HepG2 (cell line): ENCODE data around the gene ATP11C. TPM values are rescaled to one million over a fixed set of nuclear protein-coding genes. Genes with fewer than 3 reads are reported as not detected.

ENCODE experiments used
- ATAC-seq: fragments of 200-7000 bp; cut with Tn5 transposase; 3 replicates; pipeline ENCODE4 v1.9.1; 2020; ENCODE audit warnings: mild to moderate bottlenecking, moderate library complexity
- Bru-seq: library from RNA; stranded (reverse); fragments of 400-500 nt; gene quantifications from one replicate; lab custom pipeline; 2021; lab: Mats Ljungman, UMichigan
- BruChase-seq, 2 experiments: library from RNA; stranded (reverse); fragments of 400-500 nt; gene quantifications; one replicate each; lab custom pipeline; 2021; lab: Mats Ljungman, UMichigan
- BruUV-seq: library from RNA; stranded (reverse); fragments of 400-500 nt; replicated peaks from 2 replicates; lab custom pipeline; 2021; lab: Mats Ljungman, UMichigan
- CTCF ChIA-PET: fragments of 300-600 bp; formaldehyde crosslinking; extraction: SDS; loops from one replicate; lab custom pipeline; 2021; ENCODE audit warnings: low total read pairs, inconsistent platforms, low intra/inter-chr PET ratio; lab: Yijun Ruan, JAX
- POLR2A ChIA-PET: fragments of 350-600 bp; sonication (Branson Sonifier 250); formaldehyde crosslinking; loops from one replicate; lab custom pipeline; 2020; ENCODE audit warnings: antibody characterized with exemption, inconsistent platforms; lab: Yijun Ruan, JAX
- DNase-seq: peaks from one replicate; pipeline ENCODE4 v3.0.0-alpha.2; 2015; ENCODE audit warnings: low spot score
- FAIRE-seq: peaks from 3 replicates; lab custom pipeline; 2011; peaks lifted over from hg19 to GRCh38; lab: Jason Lieb, UNC
- H2AFZ ChIP-seq: one replicate; pipeline ENCODE4 v1.6.1; 2011; ENCODE audit warnings: low read length, inconsistent platforms
- H3K27ac ChIP-seq: fragments of 300-600 bp; 3 replicates; pipeline ENCODE4 v1.8.0; 2011; ENCODE audit warnings: mixed run types, mild to moderate bottlenecking, mixed read lengths, low read length, inconsistent platforms; ENCODE audit not compliant: insufficient read depth; ENCODE audit errors: extremely low read length
- H3K27me3 ChIP-seq, 2 experiments: fragments of 200-600 bp in 1 of 2; 2 replicates in 1 of 2; 3 replicates in 1 of 2; pipeline versions ENCODE4 v1.6.0 to v1.8.0; 2011; ENCODE audit warnings: low read length in 2 of 2, mild to moderate bottlenecking in 2 of 2, moderate library complexity in 2 of 2, inconsistent platforms in 1 of 2; ENCODE audit not compliant: insufficient read depth in 2 of 2, control insufficient read depth in 1 of 2
- H3K36me3 ChIP-seq, 2 experiments: fragments of 200-600 bp in 1 of 2; replicated peaks in 1 of 2; 2 replicates in 1 of 2; 3 replicates in 1 of 2; pipeline versions ENCODE4 v1.5.1 to v1.8.0; 2011; ENCODE audit warnings: low read length in 2 of 2, inconsistent platforms in 1 of 2; ENCODE audit not compliant: insufficient read depth in 2 of 2, control insufficient read depth in 1 of 2
- H3K4me1 ChIP-seq: 2 replicates; pipeline ENCODE4 v1.5.1; 2012; ENCODE audit warnings: low read length, inconsistent platforms; ENCODE audit not compliant: insufficient read depth
- H3K4me2 ChIP-seq: 2 replicates; pipeline ENCODE4 v1.6.0; 2011; ENCODE audit warnings: low read depth, low read length, inconsistent platforms
- H3K4me3 ChIP-seq, 3 experiments: fragments of 200-600 bp in 1 of 3; sonication (generic), shearing (Covaris generic) in 1 of 3; replicated peaks in 1 of 3; 2 replicates each; pipeline ENCODE4 v1.5.1; 2011 to 2016; ENCODE audit warnings: low read length in 3 of 3, inconsistent platforms in 2 of 3, low read depth in 2 of 3, mild to moderate bottlenecking in 2 of 3, control low read depth in 1 of 3, mixed read lengths in 1 of 3; ENCODE audit not compliant: insufficient read depth in 1 of 3
- H3K79me2 ChIP-seq: one replicate; pipeline ENCODE4 v1.6.1; 2011; ENCODE audit warnings: low read length, inconsistent platforms; ENCODE audit not compliant: insufficient read depth
- H3K9ac ChIP-seq: 2 replicates; pipeline ENCODE4 v1.6.0; 2011; ENCODE audit warnings: mild to moderate bottlenecking, low read depth, low read length, inconsistent platforms; ENCODE audit not compliant: insufficient read depth
- H3K9me3 ChIP-seq: 2 replicates; pipeline ENCODE4 v1.5.1; 2012; ENCODE audit warnings: mild to moderate bottlenecking, low read length
- H4K20me1 ChIP-seq: 2 replicates; pipeline ENCODE4 v1.6.0; 2011; ENCODE audit warnings: inconsistent platforms, mild to moderate bottlenecking, low read length, moderate library complexity; ENCODE audit not compliant: insufficient read depth
- ARID4A ChIP-seq: sonication (generic); formaldehyde crosslinking; IDR thresholded peaks from 2 replicates; pipeline ENCODE4 v1.5.0; 2020; ENCODE audit warnings: mild to moderate bottlenecking, missing genetic modification reagents, borderline replicate concordance
- FIP1L1 ChIP-seq: fragments of 200-400 bp; formaldehyde crosslinking; IDR thresholded peaks from 2 replicates; pipeline ENCODE4 v1.6.1; 2018; ENCODE audit warnings: low read depth, mild to moderate bottlenecking, low read length, moderate library complexity, borderline replicate concordance; ENCODE audit not compliant: insufficient read depth
- GABPB1 ChIP-seq: IDR thresholded peaks from 2 replicates; pipeline ENCODE4 v1.6.1; 2016; ENCODE audit warnings: mild to moderate bottlenecking, missing genetic modification reagents, moderate library complexity, missing compliant biosample characterization
- IRF2 ChIP-seq: IDR thresholded peaks from 2 replicates; pipeline ENCODE4 v1.6.1; 2018; ENCODE audit warnings: missing genetic modification reagents, missing compliant biosample characterization
- NR2C2 ChIP-seq: sonication (generic); formaldehyde crosslinking; IDR thresholded peaks from 2 replicates; pipeline ENCODE4 v1.4.0; 2020; ENCODE audit warnings: missing genetic modification reagents, mild to moderate bottlenecking, moderate library complexity, borderline replicate concordance
- PHF8 ChIP-seq: sonication (generic); formaldehyde crosslinking; IDR thresholded peaks from 2 replicates; pipeline ENCODE4 v1.5.0; 2020; ENCODE audit warnings: missing genetic modification reagents
- POLR2G ChIP-seq: fragments of 200-400 bp; formaldehyde crosslinking; IDR thresholded peaks from 2 replicates; pipeline ENCODE4 v1.6.1; 2018; ENCODE audit warnings: mild to moderate bottlenecking, low read depth, low read length, moderate library complexity
- ZFY ChIP-seq: sonication (generic); formaldehyde crosslinking; IDR thresholded peaks from 2 replicates; pipeline ENCODE4 v1.4.0; 2020; ENCODE audit warnings: missing genetic modification reagents
- WGBS: methylation state at CpG from one replicate; pipeline ENCODE4 v1.1.6; 2017; ENCODE audit warnings: low lambda C conversion rate; 5-methylcytosine and 5-hydroxymethylcytosine counted together
- in situ Hi-C: cut with HindIII; loops from 2 replicates; pipeline ENCODE4 v1.10.0; 2017; ENCODE audit warnings: low pct_unique_long_range_greater_than_20kb; ENCODE audit not compliant: extremely low pct_ligation_motif_present
- intact Hi-C: fragments of 100-400 bp; cut with micrococcal nuclease; formaldehyde crosslinking; loops from one replicate; pipeline ENCODE4 v1.10.0; 2022; ENCODE audit not compliant: unreplicated experiment
- long read RNA-seq, 2 experiments: library from RNA in 1 of 2; library from polyadenylated mRNA in 1 of 2; stranded (forward) in 1 of 2; unstranded in 1 of 2; transcript quantifications; one replicate each; pipeline ENCODE4 v2.0.0, GENCODE V29; 2019 to 2022
- polyA minus RNA-seq, 3 experiments: library from RNA; depleted of rRNA, polyadenylated mRNA; stranded (reverse); fragments of >200 nt; gene quantifications; 2 replicates each; pipeline ENCODE4 v1.2.3, GENCODE V29; 2011; ENCODE audit warnings: low replicate concordance in 1 of 3
- polyA plus RNA-seq, 8 experiments: library from polyadenylated mRNA; depleted of rRNA in 3 of 8; stranded (reverse) in 7 of 8; unstranded in 1 of 8; fragments of >200 nt; fragmentation: Illumina TruSeq in 4 of 8; extraction: Trizol in 4 of 8; gene quantifications; 2 replicates each; pipeline versions ENCODE4 v1.2.1 to v1.2.3, GENCODE V29; 2011 to 2016; ENCODE audit warnings: low read depth in 4 of 8, missing spikeins in 1 of 8, mixed read lengths in 1 of 8; ENCODE audit not compliant: insufficient read depth in 1 of 8
- total RNA-seq, 5 experiments: library from RNA; depleted of rRNA; stranded (reverse); fragments of >200 nt; fragmentation: Illumina TruSeq; extraction: Trizol; gene quantifications; 2 replicates each; pipeline ENCODE4 v1.2.3, GENCODE V29; 2016; ENCODE audit warnings: low read depth in 1 of 5

Gene ATP11C
- total RNA-seq (2016; rRNA removed; fragmentation: Illumina TruSeq; extraction: Trizol) (16.0 and 16.9 TPM in 2 replicates), polyA plus RNA-seq (2011; rRNA removed) (8.3 and 8.5 TPM in 2 replicates), polyA minus RNA-seq (2011; rRNA and poly(A)+ RNA removed; ENCODE audit: low replicate concordance) (7.6 and 13.7 TPM in 2 replicates), Bru-seq, nascent RNA (percentile 66 among the genes with signal in this experiment), BruChase-seq, experiment 1, labeled RNA remaining after a 6-hour chase (percentile 61 among the genes with signal in this experiment), BruChase-seq, experiment 2, labeled RNA remaining after a 2-hour chase (percentile 66 among the genes with signal in this experiment)
- total RNA-seq (2016; cell fraction: cytosol; rRNA removed; fragmentation: Illumina TruSeq; extraction: Trizol; ENCODE audit: low read depth) = 4.8 and 5.5 TPM in 2 replicates
- 15.8 and 17.4 TPM in 2 replicates for total RNA-seq (2016; cell fraction: insoluble cytoplasmic fraction; rRNA removed; fragmentation: Illumina TruSeq; extraction: Trizol)
- total RNA-seq (2016; cell fraction: membrane; rRNA removed; fragmentation: Illumina TruSeq; extraction: Trizol) = 7.3 and 7.8 TPM in 2 replicates
- total RNA-seq (2016; cell fraction: nucleus; rRNA removed; fragmentation: Illumina TruSeq; extraction: Trizol) = 28.6 and 28.9 TPM in 2 replicates
- polyA plus RNA-seq (2011; cell fraction: cytosol; rRNA removed) = 3.1 and 5.3 TPM in 2 replicates
- polyA plus RNA-seq (2011; cell fraction: nucleus; rRNA removed) = 6.6 and 7.9 TPM in 2 replicates
- polyA plus RNA-seq (2012) = 10.5 and 13.0 TPM in 2 replicates
- polyA plus RNA-seq (2016; cell fraction: cytosol; fragmentation: Illumina TruSeq; extraction: Trizol; ENCODE audit: low read depth) = 1.1 and 1.2 TPM in 2 replicates
- polyA plus RNA-seq (2016; cell fraction: insoluble cytoplasmic fraction; fragmentation: Illumina TruSeq; extraction: Trizol; ENCODE audit: low read depth) = 12.5 and 14.1 TPM in 2 replicates
- polyA plus RNA-seq (2016; cell fraction: membrane; fragmentation: Illumina TruSeq; extraction: Trizol; ENCODE audit: low read depth) = 2.6 and 2.8 TPM in 2 replicates
- 27.2 and 27.4 TPM in 2 replicates for polyA plus RNA-seq (2016; cell fraction: nucleus; fragmentation: Illumina TruSeq; extraction: Trizol; ENCODE audit: insufficient read depth, low read depth)
- 13.0 and 15.3 TPM in 2 replicates for polyA minus RNA-seq (2011; cell fraction: cytosol; rRNA and poly(A)+ RNA removed)
- 34.8 and 37.4 TPM in 2 replicates for polyA minus RNA-seq (2011; cell fraction: nucleus; rRNA and poly(A)+ RNA removed)
- long read RNA-seq, experiment 1, partial matches to known transcripts = 5 of 8 reads
- long read RNA-seq, experiment 1, other reads (novel, unspliced or antisense) = 3 of 8 reads
- long read RNA-seq, experiment 2, partial matches to known transcripts = 2 of 9 reads
- long read RNA-seq, experiment 2, other reads (novel, unspliced or antisense) = 7 of 9 reads

GRCh38 chrX:139932901-139933796, at the start of gene ATP11C:
Gene ATP11C (minus strand): TSS chrX:139933053. CDS start chrX:139932042, 1,011 bp downstream.
- H4K20me1 ChIP-seq = no peaks in the 10 kb centered on the region
- H3K9me3 ChIP-seq = no peaks in the 10 kb centered on the region
- CTCF ChIA-PET = no interaction called here
- peak; percentile 84 for ATAC-seq
- TSS peak; percentile 88 for BruUV-seq
- no peak within 1 kb of the TSS for H2AFZ ChIP-seq
- WGBS = under 1% methylated on average over 25 of the region's 52 CpGs
- DNase-seq = peak; percentile 70
- no peaks in the 10 kb centered on the region; a peak in 1 of 5 replicates for H3K27me3 ChIP-seq
- peaks cover 30% of the 10 kb centered on the region for H3K79me2 ChIP-seq
- POLR2A ChIA-PET = interaction anchor here (0.7 to 1.0 kb wide), 6 partner anchors 9 to 141 kb away, joined by 3 to 4 read pairs (median 3); no protein-coding TSS in a partner anchor
- H3K36me3 ChIP-seq = no peaks in the 10 kb centered on the region
- H3K4me1 ChIP-seq = peaks cover 22% of the 10 kb centered on the region
- peak within 1 kb of the TSS; percentile 72 to 83 (median 76) for H3K4me3 ChIP-seq
- peak within 1 kb of the TSS; percentile 93 for H3K27ac ChIP-seq
- FAIRE-seq = peak; percentile 71
- H3K4me2 ChIP-seq = peak within 1 kb of the TSS; percentile 76
- peak within 1 kb of the TSS; percentile 82 for H3K9ac ChIP-seq
- in situ Hi-C loops (no loop called here), intact Hi-C loops (loop anchor here (5.0 kb wide), 1 partner anchor 136 kb away; no protein-coding TSS in a partner anchor)
- TF ChIP-seq ARID4A (CRISPR knock-in tag) (peak; percentile 36; the same call in 1 of the 2 replicates), FIP1L1 (no peak), PHF8 (CRISPR knock-in tag) (peak; percentile 58), NR2C2 (CRISPR knock-in tag) (peak; percentile 41; the same call in 1 of the 2 replicates), POLR2G (peak; percentile 48), ZFY (CRISPR knock-in tag) (peak; percentile 65), IRF2 (peak; percentile 50; the same call in 1 of the 2 replicates), GABPB1 (CRISPR knock-in tag) (peak; percentile 49)
